Ovary (tissue), 3 donors: ENCODE measurements around the gene UBR4.

ENCODE experiments used
- CTCF ChIP-seq, 3 donors: fragments of 450-650 bp in 2 of 3; fragments of 200-600 bp in 1 of 3; IDR thresholded peaks; one replicate each; pipeline versions ENCODE4 v1.5.1 to v1.8.0; 2016 to 2022; ENCODE audit warnings: antibody characterized with exemption in 3 of 3, mild to moderate bottlenecking in 1 of 3
- EP300 ChIP-seq: sonication (generic); formaldehyde crosslinking; IDR thresholded peaks from one replicate; pipeline ENCODE4 v1.6.1; 2017; ENCODE audit warnings: antibody characterized with exemption
- POLR2A ChIP-seq: fragments of 450-650 bp; IDR thresholded peaks from one replicate; pipeline ENCODE4 v1.6.1; 2017; ENCODE audit warnings: antibody characterized with exemption, mild to moderate bottlenecking, moderate library complexity
- donor health status: DM: no; HTN: no; CAD: no.

GRCh38 chr1:19083081-19083480 lies 127.0 kb downstream of the UBR4 start:
- TF ChIP-seq CTCF (IDR thresholded peaks at IDR 0.05) (no peak), EP300 (no peak), POLR2A (no peak)
